H9 (cell line): ENCODE measurements around the gene SRSF6. TPM values are rescaled to one million over a fixed set of nuclear protein-coding genes. Genes with fewer than 3 reads are reported as not detected.

ENCODE experiments used
- DNase-seq: peaks from one replicate; pipeline ENCODE4 v3.0.0-alpha.2; 2017
- H2AFZ ChIP-seq: one replicate; pipeline ENCODE4 v1.6.1; 2013; ENCODE audit warnings: mild to moderate bottlenecking, low read length, control low read depth, moderate library complexity
- H2AK5ac ChIP-seq: 2 replicates; pipeline ENCODE4 v1.6.1; 2013; ENCODE audit warnings: low read length, control low read depth, mixed read lengths; ENCODE audit not compliant: insufficient read length
- H2BK120ac ChIP-seq: one replicate; pipeline ENCODE4 v1.6.1; 2013; ENCODE audit warnings: low read depth, mild to moderate bottlenecking, low read length, control low read depth, inconsistent platforms; ENCODE audit not compliant: poor library complexity, severe bottlenecking
- H2BK12ac ChIP-seq: 2 replicates; pipeline ENCODE4 v1.6.1; 2013; ENCODE audit warnings: low read length, control low read depth, mixed read lengths, low read depth; ENCODE audit not compliant: insufficient read length
- H2BK15ac ChIP-seq: 2 replicates; pipeline ENCODE4 v1.6.1; 2013; ENCODE audit warnings: low read depth, low read length, control low read depth
- H2BK20ac ChIP-seq: one replicate; pipeline ENCODE4 v1.6.1; 2013; ENCODE audit warnings: low read depth, mild to moderate bottlenecking, low read length, control low read depth, inconsistent platforms; ENCODE audit not compliant: poor library complexity, severe bottlenecking
- H2BK5ac ChIP-seq: 2 replicates; pipeline ENCODE4 v1.6.1; 2013; ENCODE audit warnings: low read length, control low read depth, mixed read lengths; ENCODE audit not compliant: insufficient read length
- H3K14ac ChIP-seq: 2 replicates; pipeline ENCODE4 v1.6.1; 2013; ENCODE audit warnings: low read length, control low read depth; ENCODE audit not compliant: insufficient read depth
- H3K18ac ChIP-seq: 2 replicates; pipeline ENCODE4 v1.6.1; 2013; ENCODE audit warnings: low read depth, mild to moderate bottlenecking, mixed read lengths, low read length, control low read depth; ENCODE audit not compliant: insufficient read length
- H3K23ac ChIP-seq: 2 replicates; pipeline ENCODE4 v1.6.1; 2013; ENCODE audit warnings: low read length, control low read depth, mixed read lengths, low read depth; ENCODE audit not compliant: insufficient read length
- H3K23me2 ChIP-seq: 2 replicates; pipeline ENCODE4 v1.6.1; 2013; ENCODE audit warnings: low read depth, mild to moderate bottlenecking, mixed read lengths, low read length, control low read depth; ENCODE audit not compliant: insufficient read length, poor library complexity, severe bottlenecking
- H3K27ac ChIP-seq: 2 replicates; pipeline ENCODE4 v1.5.1; 2013; ENCODE audit warnings: low read length, control low read depth, mixed read lengths, low read depth; ENCODE audit not compliant: insufficient read length
- H3K27me3 ChIP-seq: 2 replicates; pipeline ENCODE4 v1.6.1; 2013; ENCODE audit warnings: low read length, control low read depth, inconsistent platforms; ENCODE audit not compliant: insufficient read depth
- H3K4ac ChIP-seq: 2 replicates; pipeline ENCODE4 v1.6.1; 2013; ENCODE audit warnings: low read depth, mild to moderate bottlenecking, control low read depth, inconsistent platforms, low read length, moderate library complexity
- H3K4me1 ChIP-seq: 2 replicates; pipeline ENCODE4 v1.6.1; 2013; ENCODE audit warnings: low read length, control low read depth, inconsistent platforms; ENCODE audit not compliant: insufficient read depth
- H3K4me2 ChIP-seq: 2 replicates; pipeline ENCODE4 v1.6.1; 2013; ENCODE audit warnings: low read length, control low read depth, mixed read lengths; ENCODE audit not compliant: insufficient read length, insufficient read depth
- H3K56ac ChIP-seq: 2 replicates; pipeline ENCODE4 v1.6.1; 2013; ENCODE audit warnings: low read depth, mild to moderate bottlenecking, mixed read lengths, low read length, control low read depth; ENCODE audit not compliant: insufficient read length
- H3K79me1 ChIP-seq: 2 replicates; pipeline ENCODE4 v1.6.1; 2013; ENCODE audit warnings: low read depth, mild to moderate bottlenecking, moderate library complexity, low read length, control low read depth, inconsistent platforms; ENCODE audit not compliant: insufficient read depth, poor library complexity, severe bottlenecking
- H3K79me2 ChIP-seq: 2 replicates; pipeline ENCODE4 v1.6.1; 2013; ENCODE audit warnings: low read length, control low read depth, inconsistent platforms; ENCODE audit not compliant: insufficient read depth
- H3K9ac ChIP-seq: 2 replicates; pipeline ENCODE4 v1.6.1; 2013; ENCODE audit warnings: low read length, control low read depth, mixed read lengths; ENCODE audit not compliant: insufficient read length; ENCODE audit errors: extremely low read depth
- H3K9me3 ChIP-seq: one replicate; pipeline ENCODE4 v1.6.1; 2013; ENCODE audit warnings: low read depth, low read length, inconsistent platforms; ENCODE audit not compliant: control insufficient read depth
- H3T11ph ChIP-seq: one replicate; pipeline ENCODE4 v1.6.1; 2013; ENCODE audit warnings: mild to moderate bottlenecking, low read length, control low read depth, inconsistent platforms
- H4K20me1 ChIP-seq: one replicate; pipeline ENCODE4 v1.6.1; 2013; ENCODE audit not compliant: control insufficient read depth, insufficient read length, insufficient read depth
- H4K5ac ChIP-seq: 2 replicates; pipeline ENCODE4 v1.6.1; 2013; ENCODE audit warnings: low read depth, mild to moderate bottlenecking, mixed read lengths, low read length, control low read depth; ENCODE audit not compliant: insufficient read length
- H4K8ac ChIP-seq: replicated peaks from 2 replicates; pipeline ENCODE4 v1.6.1; 2013; ENCODE audit warnings: low read length, control low read depth, mixed read lengths, low read depth; ENCODE audit not compliant: insufficient read length
- H4K91ac ChIP-seq: 2 replicates; pipeline ENCODE4 v1.6.1; 2013; ENCODE audit warnings: low read depth, mild to moderate bottlenecking, moderate library complexity, mixed read lengths, low read length, control low read depth; ENCODE audit not compliant: insufficient read length
- H3K27ac Mint-ChIP-seq, 3 experiments: 2 replicates in 2 of 3; 3 replicates in 1 of 3; pipeline ENCODE4 v1.8.0; 2020 to 2021; ENCODE audit warnings: mixed read lengths in 3 of 3, mild to moderate bottlenecking in 1 of 3, moderate library complexity in 1 of 3
- H3K27me3 Mint-ChIP-seq: 2 replicates; pipeline ENCODE4 v1.8.0; 2021; ENCODE audit warnings: low read depth, mild to moderate bottlenecking, moderate library complexity, mixed read lengths
- H3K36me3 Mint-ChIP-seq, 3 experiments: 2 replicates in 2 of 3; 3 replicates in 1 of 3; pipeline ENCODE4 v1.8.0; 2020 to 2021; ENCODE audit warnings: low read depth in 3 of 3, mixed read lengths in 3 of 3; ENCODE audit not compliant: insufficient read depth in 1 of 3
- H3K4me1 Mint-ChIP-seq, 2 experiments: 2 replicates each; pipeline ENCODE4 v1.8.0; 2020; ENCODE audit warnings: mixed read lengths in 2 of 2
- H3K4me3 Mint-ChIP-seq, 2 experiments: 2 replicates in 1 of 2; 3 replicates in 1 of 2; pipeline ENCODE4 v1.8.0; 2020 to 2021; ENCODE audit warnings: mild to moderate bottlenecking in 2 of 2, mixed read lengths in 2 of 2, moderate library complexity in 1 of 2
- H3K9me3 Mint-ChIP-seq, 2 experiments: 2 replicates in 1 of 2; 3 replicates in 1 of 2; pipeline ENCODE4 v1.8.0; 2020; ENCODE audit warnings: mild to moderate bottlenecking in 2 of 2, mixed read lengths in 2 of 2, moderate library complexity in 1 of 2
- CTCF ChIP-seq: fragments of 200-600 bp; sonication (generic); conservative IDR thresholded peaks from 3 replicates; pipeline ENCODE4 v1.8.0; 2021; ENCODE audit warnings: antibody characterized with exemption, mild to moderate bottlenecking
- WGBS: extraction: QIAGEN DNeasy Blood & Tissue Kit; methylation state at CpG from one replicate; pipeline ENCODE4 v1.1.7; 2013; ENCODE audit warnings: missing lambda C conversion rate, low lambda C conversion rate, mixed read lengths; ENCODE audit not compliant: insufficient read length; ENCODE audit errors: extremely low coverage; 5-methylcytosine and 5-hydroxymethylcytosine counted together
- total RNA-seq: library from RNA; stranded (reverse); gene quantifications from 2 replicates; pipeline ENCODE4 v1.2.1, GENCODE V29; 2021

Gene SRSF6
- total RNA-seq, 1 experiment from 2014 or later, result 336 TPM

DNA sequence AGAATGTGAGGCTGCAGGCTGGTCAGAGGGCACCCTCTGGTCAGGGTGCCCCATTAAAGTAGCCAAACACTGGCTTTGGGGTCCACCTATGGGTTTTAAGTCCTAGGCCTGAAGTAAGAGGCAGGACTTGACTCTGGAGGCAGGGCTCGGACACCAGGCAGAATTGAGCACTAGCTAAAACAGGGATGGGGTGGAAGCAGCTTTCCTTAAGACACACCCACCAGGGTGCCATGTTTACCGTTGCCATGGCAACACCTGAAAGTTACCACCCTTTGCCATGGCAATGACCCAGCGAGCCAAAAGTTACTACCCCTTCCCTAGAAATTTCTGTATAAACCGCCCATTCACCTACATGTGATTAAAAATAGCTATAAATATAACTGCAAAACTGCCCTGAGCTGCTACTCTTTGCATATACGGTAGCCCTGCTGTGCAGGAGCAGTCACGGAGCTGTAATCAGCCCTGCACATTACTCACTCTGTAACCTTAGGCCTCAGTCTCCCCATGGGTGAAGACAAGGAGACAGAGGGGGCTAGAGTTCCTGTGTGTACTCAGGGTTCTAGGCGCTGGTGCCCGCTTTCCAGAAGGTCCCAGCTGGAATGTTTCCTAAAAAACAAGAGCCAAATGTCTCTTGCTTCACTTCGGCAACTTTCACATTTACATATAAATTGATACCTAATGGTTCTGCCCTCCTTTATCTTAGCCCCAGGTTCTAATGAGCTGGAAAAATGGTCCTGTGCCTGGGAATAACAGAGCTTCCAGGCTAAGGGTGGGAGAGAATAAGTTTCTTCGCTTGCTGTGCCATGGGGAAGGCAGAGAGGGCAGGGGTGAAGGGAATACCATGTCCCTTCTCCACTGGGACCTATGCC is 27.2 kb upstream of the SRSF6 start:
- Histone ChIP-seq H2BK5ac (no peak overlapping the region), H3K79me1 (no peaks in the 10 kb centered on the region), H3K27me3 (no peaks in the 10 kb centered on the region), H3K14ac (0 out of 2 replicates have a peak overlapping the region, but pooled peaks have one; percentile 21), H3K4ac (no peak overlapping the region; the same call in 1 of the 2 replicates), H2BK120ac (peak overlapping the region; percentile 29), H4K5ac (no peak overlapping the region), H3K18ac (peak overlapping the region; percentile 22), H3K4me1 (peaks cover 5% of the 10 kb centered on the region; the same call in 1 of the 2 replicates), H3K23me2 (no peaks in the 10 kb centered on the region), H2AFZ (no peak overlapping the region), H3K56ac (no peak overlapping the region), H2AK5ac (no peak overlapping the region), H3K9me3 (no peaks in the 10 kb centered on the region), H2BK15ac (no peak overlapping the region), H3K9ac (no peak overlapping the region), H3K27ac (no peak overlapping the region), H3K23ac (no peak overlapping the region), H3K79me2 (no peaks in the 10 kb centered on the region), H3K4me2 (peak overlapping the region; percentile 43), H4K91ac (no peak overlapping the region), H4K20me1 (no peaks in the 10 kb centered on the region), H2BK12ac (no peak overlapping the region), H3T11ph (no peak overlapping the region), H2BK20ac (no peak overlapping the region), H4K8ac (no peak overlapping the region)
- no CpG with 5 or more reads among the region's 10 CpGs for WGBS
- no peak for TF ChIP-seq CTCF
- H3K36me3 Mint-ChIP-seq, result no peaks in the 10 kb centered on the region
- peaks cover 18% of the 10 kb centered on the region in 2 experiments for H3K4me1 Mint-ChIP-seq
- peak overlapping the region in 1 of 2 experiments; percentile 8; a peak in 3 of 5 replicates for H3K4me3 Mint-ChIP-seq
- peak overlapping the region in 2 of 3 experiments; percentile 14 to 88; a peak in 3 of 7 replicates for H3K27ac Mint-ChIP-seq
- H3K27me3 Mint-ChIP-seq, result peaks cover 15% of the 10 kb centered on the region
- DNase-seq, result peak; percentile 69
- H3K9me3 Mint-ChIP-seq, result no peaks in the 10 kb centered on the region; a peak in 2 of 5 replicates
